ENCODE measurements around the gene FOXP3. TPM values are rescaled to one million over a fixed set of nuclear protein-coding genes. Genes with fewer than 3 reads are reported as not detected.
A peak's percentile ranks its signal among the peaks of the same experiment; 100 is the strongest.

FOXP3 gene
- total RNA-seq = 1 to 10 TPM in 4 of 7 donors, under 1 TPM in 3; 0.26 to 3.9 (median 1.8) TPM
- polyA plus RNA-seq = 1 to 10 TPM in 2 of 3 donors, under 1 TPM in 1; 0.58 to 1.2 (median 1.1) TPM
- long read RNA-seq, donor 1 = 0 reads
- long read RNA-seq, donor 2 = 0 reads

- H3K36me3 ChIP-seq = no peaks in the 10 kb centered on the region
- H3K27ac ChIP-seq = no peak within 1 kb of the TSS
- H3K9me3 ChIP-seq = no peaks in the 10 kb centered on the region
- 74 to 89% (median 82%) methylated on average over 11 of the region's 11 CpGs for WGBS, 5 donors
- intact Hi-C loops (cut with DNase I; ENCODE audit: low total_unique reads) = no loop called here
- TF ChIP-seq CTCF (IDR thresholded peaks at IDR 0.05 in 8 of 11, conservative IDR thresholded peaks at IDR 0.05 in 3 of 11) (no peak), POLR2AphosphoS5 (IDR thresholded peaks at IDR 0.05) (no peak), POLR2A (IDR thresholded peaks at IDR 0.05) (no peak)
- H3K4me3 ChIP-seq = no peak within 1 kb of the TSS
- peak; percentile 47 for DNase-seq
- H3K4me1 ChIP-seq = peaks cover 0 to 6% (median 0%) of the 10 kb centered on the region in 6 donors
- H3K27me3 ChIP-seq (replicated peaks in 1 of 7) = peaks cover 0 to 2% (median 0%) of the 10 kb centered on the region in 7 donors
Observed at GRCh38 chrX:49264460-49264859, at the start of gene FOXP3. Gene FOXP3, minus strand, starts transcription at chrX:49264710. Its CDS starts 6,205 bp downstream, at chrX:49258505.

DNA sequence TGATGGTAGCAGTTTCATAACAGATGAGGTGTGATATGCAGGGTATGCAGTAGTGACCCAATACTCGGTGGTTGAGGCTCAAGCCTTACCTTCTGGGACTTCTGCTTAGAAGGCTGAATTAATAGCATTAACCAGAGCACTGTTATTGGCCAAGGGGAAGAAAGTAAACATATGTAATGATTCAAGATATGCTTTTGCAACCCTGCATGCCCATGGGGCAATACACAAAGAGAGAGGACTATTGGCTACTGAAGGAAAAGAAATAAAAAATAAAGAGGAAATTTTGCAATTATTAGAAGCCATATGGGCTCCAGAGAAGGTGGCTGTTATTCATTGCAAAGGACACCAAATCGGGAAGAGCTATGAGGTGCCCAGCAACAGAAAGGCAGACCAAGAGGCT lies 47.7 kb upstream of the FOXP3 start:
- H3K27ac ChIP-seq = no peak overlapping the region
- no peaks in the 10 kb centered on the region for H3K36me3 ChIP-seq
- peaks cover 0 to 20% (median 7%) of the 10 kb centered on the region in 6 donors for H3K4me1 ChIP-seq
- WGBS, 5 donors = 43 to 77% (median 61%) methylated on average over 2 of the region's 2 CpGs
- DNase-seq = no peak
- intact Hi-C loops (cut with DNase I; ENCODE audit: low total_unique reads) = no loop called here
- no peaks in the 10 kb centered on the region for H3K27me3 ChIP-seq (replicated peaks in 1 of 7)
- TF ChIP-seq CTCF (IDR thresholded peaks at IDR 0.05 in 8 of 11, conservative IDR thresholded peaks at IDR 0.05 in 3 of 11) = no peak
- TF ChIP-seq POLR2AphosphoS5 (IDR thresholded peaks at IDR 0.05) = no peak
- TF ChIP-seq POLR2A (IDR thresholded peaks at IDR 0.05) = no peak
- no peaks in the 10 kb centered on the region for H3K9me3 ChIP-seq
- no peak overlapping the region for H3K4me3 ChIP-seq

DNA sequence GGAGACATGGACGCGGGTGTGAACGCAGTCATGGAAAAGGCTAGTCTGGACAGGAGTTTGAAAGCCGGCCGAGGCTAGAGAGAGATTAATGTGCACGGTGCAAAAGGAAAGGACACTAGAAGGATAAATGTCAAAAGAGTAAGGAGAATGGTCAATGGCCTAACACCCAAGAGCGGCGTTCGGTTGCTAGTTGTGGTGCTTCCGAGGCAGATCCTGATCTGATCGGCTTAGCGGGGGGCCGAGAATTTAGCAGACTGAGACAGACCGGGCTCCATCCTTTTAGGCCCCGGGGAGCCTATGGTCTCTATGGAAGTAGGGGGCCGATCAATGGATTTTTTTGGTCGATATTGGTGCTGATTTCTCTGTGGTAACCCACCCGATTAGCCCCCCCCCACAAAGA lies 45.9 kb upstream of the FOXP3 start:
- WGBS, 5 donors = 82 to 92% (median 89%) methylated on average over 16 to 18 of the region's 18 CpGs
- peak overlapping the region in 4 of 8 donors; percentile 75 to 83 (median 80) for H3K27ac ChIP-seq

More for the DNA sequence above, 45.9 kb upstream of the FOXP3 start:
- DNase-seq = no peak
- H3K27me3 ChIP-seq (replicated peaks in 1 of 7) = no peaks in the 10 kb centered on the region
- intact Hi-C loops (cut with DNase I; ENCODE audit: low total_unique reads) = no loop called here
- no peaks in the 10 kb centered on the region for H3K9me3 ChIP-seq
- no peaks in the 10 kb centered on the region for H3K36me3 ChIP-seq
- peaks cover 0 to 20% (median 7%) of the 10 kb centered on the region in 6 donors for H3K4me1 ChIP-seq
- no peak for TF ChIP-seq POLR2A (IDR thresholded peaks at IDR 0.05)
- TF ChIP-seq POLR2AphosphoS5 (IDR thresholded peaks at IDR 0.05) = no peak
- no peak for TF ChIP-seq CTCF (IDR thresholded peaks at IDR 0.05 in 8 of 11, conservative IDR thresholded peaks at IDR 0.05 in 3 of 11)
- H3K4me3 ChIP-seq = peak overlapping the region in 1 of 8 donors; percentile 64

Measured in spleen (tissue), 13 donors.